Prostate gland (tissue), 2 donors: ENCODE measurements around the gene CCL26.

Experiments used
- POLR2A ChIP-seq: fragments of 450-650 bp; IDR thresholded peaks from one replicate; pipeline ENCODE4 v1.6.1; 2016; ENCODE audit warnings: antibody characterized with exemption, mild to moderate bottlenecking
- POLR2AphosphoS5 ChIP-seq: sonication (generic); formaldehyde crosslinking; IDR thresholded peaks from one replicate; pipeline ENCODE4 v1.6.1; 2017; ENCODE audit warnings: antibody characterized with exemption
- TF ChIP-seq, protein P1 (sequence below), 4 experiments: fragments of 200-600 bp in 2 of 4; fragments of 450-650 bp in 2 of 4; sonication (generic) in 2 of 4; IDR thresholded peaks; 1 replicate in 3 of 4; 2 replicates in 1 of 4; pipeline ENCODE4 v1.5.1; 2016 to 2019; ENCODE audit warnings: antibody characterized with exemption in 4 of 4, mild to moderate bottlenecking in 2 of 4, moderate library complexity in 2 of 4

DNA sequence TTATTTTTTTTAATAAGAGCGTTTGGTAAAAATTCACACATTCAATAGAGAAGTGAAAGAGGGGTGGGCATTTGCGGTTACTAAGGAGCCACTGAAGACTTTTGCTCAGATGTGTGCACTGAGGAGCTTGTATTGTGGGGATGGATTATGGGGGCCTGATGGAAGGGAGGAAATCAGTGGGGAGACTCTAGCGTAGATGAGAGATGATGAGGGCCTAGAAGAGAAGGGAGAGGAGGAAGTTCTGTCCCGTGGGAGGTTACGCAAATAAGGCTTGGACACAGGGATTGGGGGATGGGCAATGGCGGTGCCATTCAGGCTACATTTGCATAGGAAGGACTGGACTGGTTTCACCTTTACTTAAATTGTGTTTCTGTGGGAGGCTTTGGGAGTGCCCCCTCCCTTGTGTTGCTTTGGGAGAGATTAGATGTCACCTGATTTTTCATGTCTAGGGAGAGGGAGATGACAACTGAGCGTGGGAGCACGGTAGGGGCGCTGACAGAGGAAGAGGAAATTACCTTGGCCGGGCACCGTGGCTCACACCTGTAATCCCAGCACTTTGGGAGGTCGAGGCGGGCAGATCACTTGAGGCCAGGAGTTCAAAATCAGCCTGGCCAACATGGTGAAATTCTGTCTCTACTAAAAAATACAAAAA is 31.0 kb downstream of the CCL26 start:
- TF ChIP-seq, protein P1, sequence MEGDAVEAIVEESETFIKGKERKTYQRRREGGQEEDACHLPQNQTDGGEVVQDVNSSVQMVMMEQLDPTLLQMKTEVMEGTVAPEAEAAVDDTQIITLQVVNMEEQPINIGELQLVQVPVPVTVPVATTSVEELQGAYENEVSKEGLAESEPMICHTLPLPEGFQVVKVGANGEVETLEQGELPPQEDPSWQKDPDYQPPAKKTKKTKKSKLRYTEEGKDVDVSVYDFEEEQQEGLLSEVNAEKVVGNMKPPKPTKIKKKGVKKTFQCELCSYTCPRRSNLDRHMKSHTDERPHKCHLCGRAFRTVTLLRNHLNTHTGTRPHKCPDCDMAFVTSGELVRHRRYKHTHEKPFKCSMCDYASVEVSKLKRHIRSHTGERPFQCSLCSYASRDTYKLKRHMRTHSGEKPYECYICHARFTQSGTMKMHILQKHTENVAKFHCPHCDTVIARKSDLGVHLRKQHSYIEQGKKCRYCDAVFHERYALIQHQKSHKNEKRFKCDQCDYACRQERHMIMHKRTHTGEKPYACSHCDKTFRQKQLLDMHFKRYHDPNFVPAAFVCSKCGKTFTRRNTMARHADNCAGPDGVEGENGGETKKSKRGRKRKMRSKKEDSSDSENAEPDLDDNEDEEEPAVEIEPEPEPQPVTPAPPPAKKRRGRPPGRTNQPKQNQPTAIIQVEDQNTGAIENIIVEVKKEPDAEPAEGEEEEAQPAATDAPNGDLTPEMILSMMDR (IDR thresholded peaks at IDR 0.05): no peak
- TF ChIP-seq POLR2AphosphoS5 (no peak), POLR2A (no peak)
